Activated CD4-positive, alpha-beta T cell treated with anti-CD3 and anti-CD28 coated beads, Interleukin-2, amount 50 U/mL, for 4 hours (primary cell): ENCODE results near the gene BOLA1.
"Not testable (repeated sequence)": the region's sequence is repeated elsewhere in the genome, so short reads cannot be mapped to it uniquely, and the experiment has no call there.

Experiments
- DNase-seq, 2 experiments: peaks; one replicate each; pipeline ENCODE4 v3.0.0-alpha.2; 2020

The BOLA1 gene

DNA sequence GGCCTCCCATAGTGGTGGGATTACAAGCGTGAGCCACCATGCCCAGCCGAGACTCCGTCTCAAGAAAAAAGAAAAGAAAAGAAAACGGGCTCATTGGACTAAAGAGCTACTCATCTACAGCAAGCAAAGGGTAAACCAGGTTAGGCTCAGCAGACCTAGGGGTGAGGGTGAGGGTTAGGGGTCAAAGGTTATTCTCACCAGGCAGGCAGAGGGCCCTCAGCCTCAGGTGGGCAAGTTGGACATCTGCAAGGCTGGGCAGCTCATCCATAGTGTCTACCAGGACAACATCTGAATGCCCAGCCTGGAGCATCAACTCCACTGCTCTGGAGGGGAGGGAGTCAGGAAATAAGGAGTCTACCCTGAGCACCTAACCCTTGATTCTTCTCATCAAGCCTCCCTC lies 33.8 kb downstream of the BOLA1 start:
- no peak for DNase-seq

- DNase-seq = no peak
These were observed 35.0 kb downstream of the BOLA1 start for GRCh38 chr1:149934356-149934755.

- no peak for DNase-seq
These were observed 37.0 kb downstream of the BOLA1 start, which contains the start of gene MTMR11 for GRCh38 chr1:149936170-149936991. Gene MTMR11 (minus strand): TSS chr1:149936879. CDS start chr1:149936647, 232 bp downstream.

GRCh38 chr1:149936992-149937705 lies 37.8 kb downstream of the BOLA1 start:
- DNase-seq = no peak

DNA sequence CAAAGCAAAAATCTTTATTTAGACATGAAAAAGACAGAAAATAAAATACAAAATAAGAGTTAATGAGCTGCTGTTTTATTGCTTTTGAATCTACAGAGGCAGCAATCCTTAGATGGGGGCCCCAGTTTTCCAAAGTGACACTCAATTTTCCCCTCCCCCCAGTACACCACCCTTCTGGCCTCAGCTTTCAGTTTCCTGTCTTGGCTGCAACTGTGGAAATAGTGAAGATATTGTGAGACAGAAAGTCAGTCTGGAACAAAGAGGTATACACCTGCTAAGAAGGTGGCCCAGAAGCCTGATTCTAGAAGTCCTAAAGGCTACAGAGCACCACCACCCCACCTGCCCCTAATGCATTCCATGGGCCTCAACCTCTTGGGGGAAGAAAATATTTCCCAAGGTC lies 38.4 kb downstream of the BOLA1 start:
- DNase-seq = no peak

DNA sequence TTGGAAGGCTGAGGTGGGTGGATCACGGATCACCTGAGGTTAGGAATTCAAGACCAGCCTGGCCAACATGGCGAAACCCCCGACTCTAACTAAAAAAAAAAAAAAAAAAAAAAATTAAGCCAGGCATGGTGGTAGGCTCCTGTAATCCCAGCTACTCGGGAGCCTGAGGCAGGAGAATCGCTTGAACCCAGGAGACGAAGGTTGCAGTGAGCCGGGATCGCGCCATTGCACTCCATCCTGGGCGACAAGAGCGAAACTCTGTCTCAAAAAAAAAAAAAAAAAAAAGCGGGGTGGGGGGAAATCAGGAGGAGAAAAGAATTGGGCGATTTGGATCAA lies 39.3 kb downstream of the BOLA1 start:
- DNase-seq = not testable (repeated sequence)

DNA sequence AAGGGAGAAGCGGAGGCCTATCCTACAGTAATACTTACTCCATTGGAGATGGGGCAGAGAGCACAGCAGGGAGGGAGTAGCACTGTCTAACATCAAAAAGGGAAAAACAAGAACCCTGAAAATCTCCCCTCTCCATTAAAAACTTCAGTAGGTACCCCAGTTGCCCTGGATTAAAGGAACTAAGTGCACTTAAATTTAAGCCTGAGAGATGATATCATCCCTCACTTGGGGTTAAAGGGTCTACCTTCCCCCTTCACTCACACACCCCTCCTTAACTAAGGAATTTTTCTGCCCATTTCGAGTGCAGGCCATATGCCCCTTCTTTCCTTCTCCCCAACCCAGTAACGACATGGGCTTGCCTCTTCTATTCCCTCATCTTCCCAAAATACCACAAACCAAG lies 41.1 kb downstream of the BOLA1 start:
- DNase-seq = no peak

DNA sequence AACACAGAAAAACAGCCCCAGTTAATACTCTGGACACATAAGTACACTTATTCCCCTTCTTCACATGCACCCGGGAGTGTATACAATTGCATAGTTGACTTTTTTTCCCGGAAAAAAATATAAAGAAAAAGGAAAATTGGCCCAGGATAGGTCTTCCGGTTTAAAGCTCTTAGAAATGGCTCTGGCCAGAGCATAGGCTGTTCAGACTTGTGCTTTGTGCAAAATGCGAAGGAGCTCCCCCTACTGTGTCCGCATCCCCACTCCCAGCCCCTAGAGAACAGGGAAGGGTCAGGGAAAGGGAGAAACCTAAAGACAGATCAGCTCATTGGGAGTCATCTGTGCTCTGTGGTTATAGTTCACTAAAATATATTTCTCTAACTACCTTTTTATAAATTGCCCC lies 42.8 kb downstream of the BOLA1 start:
- DNase-seq = no peak

GRCh38 chr1:149942885-149943284 lies 43.5 kb downstream of the BOLA1 start:
- DNase-seq = no peak

DNA sequence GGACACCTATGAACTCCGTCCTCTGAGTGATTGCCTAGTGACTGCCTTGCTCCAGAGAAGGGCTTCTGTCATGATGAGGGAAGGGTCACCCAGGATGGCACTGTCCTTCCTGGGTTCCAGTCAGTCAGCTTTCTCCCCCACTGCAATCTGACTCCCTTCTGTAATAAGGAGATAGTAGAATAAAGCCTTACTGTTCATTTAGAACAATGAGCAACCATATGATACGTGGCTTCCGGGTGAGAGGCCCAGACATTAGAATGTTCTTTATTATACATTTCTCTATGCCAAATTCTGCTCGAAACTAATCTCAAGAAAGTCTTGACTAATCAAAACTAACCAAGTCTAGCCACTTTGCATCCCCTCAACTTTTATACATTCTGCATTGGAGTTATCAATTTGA lies 45.8 kb downstream of the BOLA1 start:
- no peak for DNase-seq

DNA sequence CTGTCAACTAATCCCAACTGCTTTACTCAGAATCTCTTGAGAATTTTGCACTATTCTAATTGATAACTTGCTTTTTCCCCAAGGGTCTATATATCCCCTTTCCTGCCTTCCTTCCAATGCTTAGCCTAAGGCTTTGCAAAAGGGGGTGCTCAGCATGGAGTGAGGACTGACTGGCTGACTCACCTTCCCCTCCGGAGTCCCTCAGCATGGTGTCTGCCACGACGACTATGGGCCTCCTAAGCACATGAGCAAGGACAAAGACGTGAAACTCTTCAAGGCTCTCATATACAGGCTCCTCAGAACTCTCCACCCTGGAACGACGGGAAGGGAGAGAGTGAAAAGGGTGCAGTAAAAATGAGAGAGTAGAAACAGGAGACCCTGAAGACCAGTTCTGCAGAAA lies 50.5 kb downstream of the BOLA1 start:
- DNase-seq = no peak
